Transverse colon (tissue), 4 donors: Measurements from ENCODE around the gene ABCC5. TPM values are rescaled to one million over a fixed set of nuclear protein-coding genes. Genes with fewer than 3 reads are reported as not detected.

ENCODE experiments used
- DNase-seq: peaks from one replicate; pipeline ENCODE4 v3.0.0-alpha.2; 2019
- H3K27ac ChIP-seq, 4 donors: fragments of 200-600 bp; sonication (generic); 2 replicates each; pipeline ENCODE4 v1.5.1; 2016 to 2018; ENCODE audit warnings: inconsistent platforms in 4 of 4
- H3K27me3 ChIP-seq: fragments of 200-600 bp; sonication (generic); 2 replicates; pipeline ENCODE4 v1.5.1; 2017; ENCODE audit warnings: inconsistent platforms
- H3K36me3 ChIP-seq, 4 donors: fragments of 200-600 bp; sonication (generic); 2 replicates each; pipeline ENCODE4 v1.5.1; 2017 to 2019; ENCODE audit warnings: inconsistent platforms in 4 of 4
- H3K4me1 ChIP-seq, 4 donors: fragments of 200-600 bp; sonication (generic); 2 replicates each; pipeline ENCODE4 v1.5.1; 2017 to 2020; ENCODE audit warnings: inconsistent platforms in 4 of 4
- H3K4me3 ChIP-seq, 4 donors: fragments of 200-600 bp; sonication (generic); 1 replicate in 1 of 4; 2 replicates in 3 of 4; pipeline versions ENCODE4 v1.5.1 to v1.6.1; 2017 to 2019; ENCODE audit warnings: inconsistent platforms in 4 of 4
- H3K9me3 ChIP-seq, 2 donors: fragments of 200-600 bp; sonication (generic); 2 replicates each; pipeline ENCODE4 v1.5.1; 2017 to 2019; ENCODE audit warnings: inconsistent platforms in 2 of 2
- CTCF ChIP-seq, 5 experiments: fragments of 200-600 bp in 3 of 5; fragments of 450-650 bp in 2 of 5; sonication (generic) in 3 of 5; IDR thresholded peaks; 1 replicate in 2 of 5; 2 replicates in 3 of 5; pipeline ENCODE4 v1.5.1; 2016 to 2017; ENCODE audit warnings: antibody characterized with exemption in 5 of 5, inconsistent platforms in 3 of 5, mild to moderate bottlenecking in 2 of 5, moderate library complexity in 1 of 5
- EP300 ChIP-seq: sonication (generic); formaldehyde crosslinking; IDR thresholded peaks from one replicate; pipeline ENCODE4 v1.6.1; 2017; ENCODE audit warnings: antibody characterized with exemption, low read depth
- POLR2A ChIP-seq: fragments of 450-650 bp; IDR thresholded peaks from one replicate; pipeline ENCODE4 v1.6.1; 2016; ENCODE audit warnings: antibody characterized with exemption, mild to moderate bottlenecking, moderate library complexity
- POLR2AphosphoS5 ChIP-seq, 3 donors: sonication (generic); formaldehyde crosslinking; IDR thresholded peaks; one replicate each; pipeline ENCODE4 v1.6.1; 2016; ENCODE audit warnings: antibody characterized with exemption in 3 of 3
- WGBS, 2 donors: methylation state at CpG; one replicate each; pipeline ENCODE4 v1.1.5; 2018; ENCODE audit warnings: low coverage in 1 of 2; 5-methylcytosine and 5-hydroxymethylcytosine counted together
- in situ Hi-C, 4 donors: fragments of 200-750 bp; cut with MboI; loops; one replicate each; pipeline versions ENCODE4 v1.15.0 to v1.15.1; 2017; ENCODE audit warnings: low sequenced_read_pairs in 3 of 4, low pct_ligation_motif_present in 1 of 4, low pct_unique_long_range_greater_than_20kb in 1 of 4
- intact Hi-C: fragments of 100-400 bp; cut with DNase I; formaldehyde crosslinking; loops from one replicate; pipeline ENCODE4 v1.15.1; 2023; ENCODE audit warnings: low total_unique reads
- total RNA-seq, 4 donors: library from RNA; depleted of rRNA; stranded (reverse); fragments of >200 nt; gene quantifications; one replicate each; pipeline ENCODE4 v1.1.0, GENCODE V29; 2016

The ABCC5 gene
- total RNA-seq, 4 donors from 2014 or later, result 74.1 to 168 (median 83.8) TPM

GRCh38 chr3:183962807-183963206, 54.9 kb downstream of the ABCC5 start:
- no peaks in the 10 kb centered on the region for H3K9me3 ChIP-seq
- no peak for DNase-seq
- in situ Hi-C loops (no loop called here), intact Hi-C loops (no loop called here)
- 73 to 87% methylated on average over 3 of the region's 3 CpGs for WGBS, 2 donors
- H3K27ac ChIP-seq, result no peak overlapping the region
- H3K4me3 ChIP-seq, result no peak overlapping the region
- peaks cover 0 to 11% (median 6%) of the 10 kb centered on the region in 4 donors for H3K4me1 ChIP-seq
- H3K36me3 ChIP-seq, result peaks cover 0 to 9% (median 0%) of the 10 kb centered on the region in 4 donors
- no peaks in the 10 kb centered on the region for H3K27me3 ChIP-seq
- TF ChIP-seq CTCF (IDR thresholded peaks at IDR 0.05) (no peak), EP300 (no peak), POLR2AphosphoS5 (IDR thresholded peaks at IDR 0.05) (no peak), POLR2A (no peak)

- Histone ChIP-seq H3K36me3 (no peaks in the 10 kb centered on the region), H3K27ac (peak overlapping the region; percentile 56 to 80 (median 76)), H3K9me3 (no peaks in the 10 kb centered on the region), H3K4me3 (no peak overlapping the region), H3K4me1 (peaks cover 0 to 11% (median 6%) of the 10 kb centered on the region in 4 donors), H3K27me3 (no peaks in the 10 kb centered on the region)
- in situ Hi-C loops, result no loop called here
- intact Hi-C loops, result no loop called here
- DNase-seq, result peak; percentile 20
- WGBS, 2 donors, result 57 to 71% methylated on average over 1 to 4 of the region's 4 CpGs
- no peak for TF ChIP-seq POLR2AphosphoS5 (IDR thresholded peaks at IDR 0.05)
Measured at GRCh38 chr3:183959214-183959613, 58.5 kb downstream of the ABCC5 start.

- WGBS, 2 donors, result 70% methylated on average over 4 of the region's 4 CpGs; no CpG with 5 or more reads in 1 of the 2 donors
- intact Hi-C loops, result no loop called here
Measured at GRCh38 chr3:183958775-183959174, 58.9 kb downstream of the ABCC5 start.

GRCh38 chr3:183958226-183958625, 59.5 kb downstream of the ABCC5 start:
- in situ Hi-C loops (no loop called here), intact Hi-C loops (no loop called here)
- H3K36me3 ChIP-seq, result no peaks in the 10 kb centered on the region
- no peaks in the 10 kb centered on the region for H3K27me3 ChIP-seq
- no peaks in the 10 kb centered on the region for H3K9me3 ChIP-seq
- no peak overlapping the region for H3K4me3 ChIP-seq
- H3K4me1 ChIP-seq, result peaks cover 0 to 11% (median 6%) of the 10 kb centered on the region in 4 donors
- H3K27ac ChIP-seq, result peak overlapping the region; percentile 56 to 80 (median 76)
- no peak for TF ChIP-seq EP300
- peak in 1 of 3 donors; percentile 50 for TF ChIP-seq POLR2AphosphoS5 (IDR thresholded peaks at IDR 0.05)
- no peak for DNase-seq
- 52 to 71% methylated on average over 3 of the region's 3 CpGs for WGBS, 2 donors

More at GRCh38 chr3:183958775-183959174, 58.9 kb downstream of the ABCC5 start:
- in situ Hi-C loops, result no loop called here
- H3K4me3 ChIP-seq, result no peak overlapping the region
- peaks cover 0 to 11% (median 6%) of the 10 kb centered on the region in 4 donors for H3K4me1 ChIP-seq
- H3K27ac ChIP-seq, result peak overlapping the region; percentile 56 to 80 (median 76)
- H3K36me3 ChIP-seq, result no peaks in the 10 kb centered on the region
- peak; percentile 19 for DNase-seq
- no peak for TF ChIP-seq EP300
- TF ChIP-seq POLR2A, result no peak
- TF ChIP-seq POLR2AphosphoS5 (IDR thresholded peaks at IDR 0.05), result no peak
- TF ChIP-seq CTCF (IDR thresholded peaks at IDR 0.05), result no peak
- no peaks in the 10 kb centered on the region for H3K9me3 ChIP-seq
- H3K27me3 ChIP-seq, result no peaks in the 10 kb centered on the region

GRCh38 chr3:183954875-183955274, 62.8 kb downstream of the ABCC5 start:
- H3K4me3 ChIP-seq, result no peak overlapping the region
- no peaks in the 10 kb centered on the region for H3K27me3 ChIP-seq
- no peaks in the 10 kb centered on the region for H3K9me3 ChIP-seq
- H3K4me1 ChIP-seq, result peaks cover 0 to 11% (median 6%) of the 10 kb centered on the region in 4 donors
- peaks cover 0 to 13% (median 6%) of the 10 kb centered on the region in 4 donors for H3K36me3 ChIP-seq
- no peak overlapping the region for H3K27ac ChIP-seq
- DNase-seq, result no peak
- intact Hi-C loops, result no loop called here
- 75 to 89% methylated on average over 3 to 4 of the region's 4 CpGs for WGBS, 2 donors
- in situ Hi-C loops, result no loop called here
- no peak for TF ChIP-seq CTCF (IDR thresholded peaks at IDR 0.05)
- TF ChIP-seq POLR2AphosphoS5 (IDR thresholded peaks at IDR 0.05), result no peak
- TF ChIP-seq EP300, result no peak
- TF ChIP-seq POLR2A, result no peak
